B cell (primary cell): ENCODE results near the gene NFAM1. TPM values are rescaled to one million over a fixed set of nuclear protein-coding genes. Genes with fewer than 3 reads are reported as not detected.

Source experiments
- ATAC-seq: fragments of 200-7000 bp; cut with Tn5 transposase; one replicate; pipeline ENCODE4 v1.10.0; 2021; ENCODE audit warnings: low read depth, mild to moderate bottlenecking, moderate number of reproducible peaks, moderate library complexity
- CTCF ChIA-PET: fragments of 350-600 bp; sonication (Branson Sonifier 250); formaldehyde crosslinking; loops from one replicate; lab custom pipeline; 2021; ENCODE audit warnings: antibody characterized with exemption, inconsistent platforms; lab: Charles Lee
- POLR2A ChIA-PET: fragments of 350-600 bp; sonication (Branson Sonifier 250); formaldehyde crosslinking; loops from one replicate; lab custom pipeline; 2021; ENCODE audit warnings: antibody characterized with exemption; lab: Charles Lee
- DNase-seq: peaks from one replicate; pipeline ENCODE4 v3.0.0; 2013
- H2AFZ ChIP-seq: 2 replicates; pipeline ENCODE4 v1.6.1; 2012; ENCODE audit warnings: mild to moderate bottlenecking, low read depth, low read length; ENCODE audit not compliant: insufficient read depth, poor library complexity, severe bottlenecking
- H3K27ac ChIP-seq, 2 donors: 1 replicate in 1 of 2; 2 replicates in 1 of 2; pipeline ENCODE4 v1.5.1; 2012 to 2013; ENCODE audit warnings: low read length in 2 of 2, mild to moderate bottlenecking in 2 of 2, moderate library complexity in 1 of 2
- H3K27me3 ChIP-seq, 4 experiments: fragments of 200-600 bp in 1 of 4; sonication (generic) in 1 of 4; replicated peaks in 1 of 4; 1 replicate in 2 of 4; 2 replicates in 2 of 4; pipeline versions ENCODE4 v1.6.1 to v1.7.0; 2013 to 2016; ENCODE audit warnings: low read length in 3 of 4, mild to moderate bottlenecking in 2 of 4, mixed read lengths in 1 of 4, moderate library complexity in 1 of 4; ENCODE audit not compliant: insufficient read depth in 4 of 4, control insufficient read depth in 3 of 4; ENCODE audit errors: control extremely low read depth in 1 of 4
- H3K36me3 ChIP-seq, 2 experiments: replicated peaks in 1 of 2; 1 replicate in 1 of 2; 2 replicates in 1 of 2; pipeline versions ENCODE4 v1.6.1 to v1.7.1; 2013; ENCODE audit warnings: low read length in 1 of 2; ENCODE audit not compliant: insufficient read depth in 2 of 2, control insufficient read depth in 1 of 2; ENCODE audit errors: control extremely low read depth in 1 of 2, extremely low read depth in 1 of 2
- H3K4me1 ChIP-seq, 2 donors: fragments of 200-600 bp in 1 of 2; sonication (generic) in 1 of 2; 1 replicate in 1 of 2; 2 replicates in 1 of 2; pipeline versions ENCODE4 v1.5.1 to v1.6.1; 2013 to 2017; ENCODE audit warnings: low read length in 2 of 2; ENCODE audit not compliant: control insufficient read depth in 2 of 2, insufficient read depth in 2 of 2
- H3K4me2 ChIP-seq: replicated peaks from 2 replicates; pipeline ENCODE3; 2012; ENCODE audit warnings: mild to moderate bottlenecking, low read depth, low read length; ENCODE audit not compliant: poor library complexity, severe bottlenecking
- H3K4me3 ChIP-seq, 5 experiments: fragments of 200-600 bp in 1 of 5; sonication (generic) in 1 of 5; 1 replicate in 3 of 5; 2 replicates in 2 of 5; pipeline versions ENCODE4 v1.5.1 to v1.7.0; 2011 to 2016; ENCODE audit warnings: low read length in 4 of 5, mild to moderate bottlenecking in 4 of 5, low read depth in 2 of 5, control low read depth in 1 of 5, moderate library complexity in 1 of 5; ENCODE audit not compliant: insufficient read depth in 1 of 5; ENCODE audit errors: control extremely low read depth in 1 of 5, extremely low read depth in 1 of 5
- H3K79me2 ChIP-seq: fragments of 200-600 bp; sonication (generic); one replicate; pipeline ENCODE4 v1.6.0; 2016; ENCODE audit warnings: low read length; ENCODE audit not compliant: control insufficient read depth, insufficient read depth
- H3K9ac ChIP-seq: fragments of 200-600 bp; sonication (generic); 2 replicates; pipeline ENCODE4 v1.6.1; 2017; ENCODE audit warnings: mild to moderate bottlenecking, low read length, moderate library complexity
- H3K9me3 ChIP-seq, 3 donors: one replicate each; pipeline versions ENCODE4 v1.6.1 to v1.7.1; 2013; ENCODE audit warnings: low read length in 2 of 3; ENCODE audit not compliant: control insufficient read depth in 2 of 3, insufficient read depth in 1 of 3; ENCODE audit errors: control extremely low read depth in 1 of 3
- H4K20me1 ChIP-seq: 2 replicates; pipeline ENCODE4 v1.6.0; 2012; ENCODE audit warnings: mild to moderate bottlenecking, low read length; ENCODE audit not compliant: insufficient read depth, control insufficient read depth, poor library complexity, severe bottlenecking
- H3K27ac Mint-ChIP-seq: one replicate; pipeline ENCODE4 v1.8.0; 2021; ENCODE audit warnings: mixed read lengths
- H3K27me3 Mint-ChIP-seq: one replicate; pipeline ENCODE4 v1.8.0; 2021; ENCODE audit warnings: mixed read lengths
- H3K4me1 Mint-ChIP-seq: one replicate; pipeline ENCODE4 v1.8.0; 2021; ENCODE audit warnings: mixed read lengths
- H3K4me3 Mint-ChIP-seq: one replicate; pipeline ENCODE4 v1.8.0; 2021; ENCODE audit warnings: mixed read lengths
- H3K9me3 Mint-ChIP-seq: one replicate; pipeline ENCODE4 v1.8.0; 2022; ENCODE audit warnings: mixed read lengths; ENCODE audit not compliant: insufficient read depth
- CTCF ChIP-seq: fragments of 200-600 bp; IDR thresholded peaks from one replicate; pipeline ENCODE4 v1.8.0; 2022; ENCODE audit warnings: antibody characterized with exemption, mild to moderate bottlenecking
- EZH2 ChIP-seq: IDR thresholded peaks from 2 replicates; pipeline ENCODE4 v1.6.1; 2012; ENCODE audit warnings: borderline replicate concordance, low read depth, mild to moderate bottlenecking, moderate library complexity, low read length; ENCODE audit not compliant: insufficient read depth, poor library complexity, severe bottlenecking
- WGBS: methylation state at CpG from one replicate; pipeline ENCODE4 v1.1.5; 2013; ENCODE audit warnings: missing lambda C conversion rate; ENCODE audit not compliant: insufficient coverage; 5-methylcytosine and 5-hydroxymethylcytosine counted together
- intact Hi-C: fragments of 100-400 bp; cut with micrococcal nuclease; formaldehyde crosslinking; loops from one replicate; pipeline ENCODE4 v1.10.0; 2022
- polyA plus RNA-seq: library from polyadenylated mRNA; depleted of rRNA; stranded (reverse); fragments of >200 nt; gene quantifications from 2 replicates; pipeline ENCODE4 v1.2.3, GENCODE V29; 2012
- total RNA-seq, 2 donors: library from RNA; stranded (reverse); fragments of 120-200 nt in 1 of 2; gene quantifications; 1 replicate in 1 of 2; 2 replicates in 1 of 2; pipeline versions ENCODE4 v1.2.3 to v1.2.4, GENCODE V29; 2013 to 2022

Gene NFAM1
- total and polyA plus RNA-seq, 2 donors (not counting 1 experiment from before 2014, with no cell fraction given), result 0.27 to 0.52 TPM

DNA sequence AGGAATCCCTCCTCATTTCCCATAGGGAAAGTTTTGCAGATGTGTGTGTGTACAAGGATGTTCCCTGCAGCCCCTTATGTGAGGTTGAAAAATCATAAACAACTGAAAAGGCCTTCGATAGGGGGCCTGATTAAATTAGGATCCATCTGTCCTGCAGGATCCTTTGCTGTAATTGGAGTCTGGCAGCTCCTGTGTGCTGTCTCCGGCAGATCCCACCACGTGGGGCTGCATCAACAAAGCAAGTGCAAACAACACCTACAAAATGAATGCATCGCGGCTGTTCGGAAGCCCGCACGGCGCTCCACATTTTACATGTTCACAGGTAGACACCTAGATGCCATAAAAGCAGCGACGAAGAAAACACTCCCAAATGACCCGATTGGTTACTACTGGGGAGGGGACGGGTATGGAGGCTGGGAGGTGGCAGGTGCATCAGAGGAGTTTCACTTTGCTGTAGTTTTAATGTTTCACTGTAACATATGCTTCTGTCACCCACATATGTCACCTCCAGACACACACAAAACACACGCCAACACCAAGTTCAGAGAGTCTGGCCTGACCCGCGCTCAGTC lies 52.2 kb downstream of the NFAM1 start:
- H3K36me3 ChIP-seq, result no peaks in the 10 kb centered on the region
- H3K27ac ChIP-seq, result no peak overlapping the region
- intact Hi-C loops, result no loop called here
- no peak overlapping the region for H3K9ac ChIP-seq
- no peak overlapping the region for H2AFZ ChIP-seq
- H3K4me2 ChIP-seq, result no peak overlapping the region
- no peaks in the 10 kb centered on the region for H3K9me3 ChIP-seq
- DNase-seq (no peak), ATAC-seq (no peak)
- ChIA-PET POLR2A (no interaction called here), CTCF (no interaction called here)
- 100% methylated on average over 9 of the region's 16 CpGs for WGBS
- no peak overlapping the region for H3K27ac Mint-ChIP-seq
- peaks cover 0 to 4% of the 10 kb centered on the region in 2 donors for H3K4me1 ChIP-seq
- peaks cover 24% of the 10 kb centered on the region for H3K27me3 Mint-ChIP-seq
- TF ChIP-seq CTCF, result no peak
- TF ChIP-seq EZH2, result no peak
- no peak overlapping the region for H3K4me3 Mint-ChIP-seq
- H3K79me2 ChIP-seq, result no peaks in the 10 kb centered on the region
- H3K4me3 ChIP-seq, result no peak overlapping the region
- H3K9me3 Mint-ChIP-seq, result no peaks in the 10 kb centered on the region
- peaks cover 2% of the 10 kb centered on the region for H3K4me1 Mint-ChIP-seq
- H3K27me3 ChIP-seq, result peaks cover 0 to 34% (median 0%) of the 10 kb centered on the region in 4 experiments
- H4K20me1 ChIP-seq, result no peaks in the 10 kb centered on the region

DNA sequence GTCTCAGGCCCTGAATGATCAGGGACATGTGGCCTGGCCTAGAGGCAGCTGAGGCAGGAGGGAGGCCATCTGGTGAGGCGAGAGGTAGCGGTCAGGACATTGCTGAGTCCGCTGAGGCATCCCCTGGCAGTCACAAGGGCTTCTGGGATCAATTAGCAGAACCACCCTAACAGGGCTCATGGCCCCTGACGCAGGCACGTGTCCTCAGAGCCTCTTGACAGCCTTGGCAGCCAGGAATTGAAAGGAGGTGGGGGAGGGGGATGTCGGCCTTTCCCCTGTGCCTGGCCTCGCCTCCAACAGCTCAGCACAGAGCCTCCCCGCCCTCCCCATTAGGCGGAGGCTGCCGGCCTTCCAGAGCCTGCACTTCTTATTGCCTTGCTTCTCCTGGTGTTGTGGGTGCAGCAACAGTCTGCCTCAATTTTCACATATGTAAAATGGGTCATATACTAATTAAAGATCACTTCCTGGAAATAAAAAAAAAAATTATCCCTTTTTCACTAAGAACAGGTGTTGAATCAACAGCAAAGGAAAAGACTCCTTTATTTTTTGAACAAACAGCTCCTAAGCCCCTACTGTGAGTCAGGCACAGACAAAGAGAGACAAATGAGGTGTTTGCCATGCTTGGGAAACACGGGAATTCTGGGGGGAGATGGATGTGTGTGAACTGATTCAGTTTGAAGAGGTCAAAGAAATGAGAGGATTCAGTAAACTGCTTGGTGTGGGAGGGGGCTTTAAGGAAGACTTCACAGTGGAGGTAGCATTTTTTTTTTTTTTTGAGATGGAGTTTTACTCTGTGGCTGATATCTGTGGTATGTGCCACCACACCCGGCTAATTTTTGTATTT lies 55.3 kb downstream of the NFAM1 start:
- Histone ChIP-seq H2AFZ (no peak overlapping the region), H3K36me3 (no peaks in the 10 kb centered on the region), H3K4me3 (no peak overlapping the region), H3K79me2 (no peaks in the 10 kb centered on the region), H3K4me1 (peaks cover 0 to 4% of the 10 kb centered on the region in 2 donors), H3K9ac (no peak overlapping the region), H3K9me3 (no peaks in the 10 kb centered on the region), H4K20me1 (no peaks in the 10 kb centered on the region), H3K4me2 (no peak overlapping the region), H3K27ac (no peak overlapping the region), H3K27me3 (peaks cover 0 to 21% (median 0%) of the 10 kb centered on the region in 4 experiments)
- intact Hi-C loops, result no loop called here
- TF ChIP-seq CTCF (no peak), EZH2 (no peak)
- WGBS, result 81% methylated on average over 10 of the region's 12 CpGs
- Mint-ChIP-seq H3K4me1 (peaks cover 6% of the 10 kb centered on the region), H3K27ac (no peak overlapping the region), H3K4me3 (no peak overlapping the region), H3K27me3 (peaks cover 28% of the 10 kb centered on the region), H3K9me3 (no peaks in the 10 kb centered on the region)
- DNase-seq (no peak), ATAC-seq (no peak)
- ChIA-PET CTCF (interaction anchor here (0.8 kb wide), 2 partner anchors 9 to 379 kb away, joined by 3 to 8 read pairs; no protein-coding TSS in a partner anchor), POLR2A (no interaction called here)
